Neural cell (in vitro differentiated cells): ENCODE results near the gene ARMC9. TPM values are rescaled to one million over a fixed set of nuclear protein-coding genes. Genes with fewer than 3 reads are reported as not detected.

ENCODE experiments used
- H2AFZ ChIP-seq: fragments of 200-600, 300-800 bp; sonication (generic), shearing (Covaris generic); 2 replicates; pipeline ENCODE4 v1.6.0; 2014; ENCODE audit warnings: low read depth, mild to moderate bottlenecking, antibody characterized with exemption, low read length, moderate library complexity
- H3F3A ChIP-seq: fragments of 200-600 bp; shearing (Covaris generic); 2 replicates; pipeline ENCODE4 v1.6.1; 2016; ENCODE audit warnings: mild to moderate bottlenecking, moderate library complexity, mixed read lengths, antibody characterized with exemption, low read length; ENCODE audit not compliant: insufficient read depth, poor library complexity, severe bottlenecking
- H3K27ac ChIP-seq: fragments of 200-600, 300-800 bp; sonication (generic), shearing (Covaris generic); 2 replicates; pipeline ENCODE4 v1.5.1; 2014; ENCODE audit warnings: mild to moderate bottlenecking, low read length, moderate library complexity
- H3K27me3 ChIP-seq: fragments of 300-800, 200-600 bp; sonication (generic), shearing (Covaris generic); 2 replicates; pipeline ENCODE4 v1.6.0; 2014; ENCODE audit warnings: mild to moderate bottlenecking, low read depth, low read length, moderate library complexity; ENCODE audit not compliant: insufficient read depth
- H3K36me3 ChIP-seq: fragments of 300-800, 200-600 bp; sonication (generic), shearing (Covaris generic); 2 replicates; pipeline ENCODE4 v1.5.1; 2014; ENCODE audit warnings: mild to moderate bottlenecking, antibody characterized with exemption, low read length, moderate library complexity; ENCODE audit not compliant: insufficient read depth
- H3K4me2 ChIP-seq: fragments of 300-800, 200-600 bp; sonication (generic), shearing (Covaris generic); 2 replicates; pipeline ENCODE4 v1.6.0; 2014; ENCODE audit warnings: mild to moderate bottlenecking, low read length
- H3K4me3 ChIP-seq: fragments of 300-800, 200-600 bp; sonication (generic), shearing (Covaris generic); 2 replicates; pipeline ENCODE4 v1.5.1; 2014; ENCODE audit warnings: mild to moderate bottlenecking, low read length, moderate library complexity
- H3K79me2 ChIP-seq: fragments of 200-600 bp; shearing (Covaris generic); replicated peaks from 2 replicates; pipeline ENCODE4 v1.6.0; 2014; ENCODE audit warnings: mild to moderate bottlenecking, low read length, moderate library complexity; ENCODE audit not compliant: insufficient read depth
- H3K9ac ChIP-seq: fragments of 300-800, 200-600 bp; sonication (generic), shearing (Covaris generic); 2 replicates; pipeline ENCODE4 v1.6.1; 2016; ENCODE audit warnings: mild to moderate bottlenecking, low read length, mixed read lengths
- H3K9me2 ChIP-seq: fragments of 200-600 bp; shearing (Covaris generic); 2 replicates; pipeline ENCODE4 v1.6.1; 2016; ENCODE audit warnings: mild to moderate bottlenecking, low read length, mixed read lengths; ENCODE audit not compliant: insufficient read depth
- H3K9me3 ChIP-seq: fragments of 200-600, 300-800 bp; sonication (generic), shearing (Covaris generic); 2 replicates; pipeline ENCODE4 v1.6.1; 2016; ENCODE audit warnings: mild to moderate bottlenecking, mixed run types, low read length, moderate library complexity, mixed read lengths
- H4K20me1 ChIP-seq: fragments of 200-600 bp; shearing (Covaris generic); 2 replicates; pipeline ENCODE4 v1.6.1; 2016; ENCODE audit warnings: mild to moderate bottlenecking, mixed run types; ENCODE audit not compliant: insufficient read depth
- CTCF ChIP-seq: fragments of 450-650 bp; IDR thresholded peaks from 2 replicates; pipeline ENCODE4 v1.5.1; 2014; ENCODE audit warnings: antibody characterized with exemption, mild to moderate bottlenecking, moderate library complexity; ENCODE audit not compliant: poor library complexity, severe bottlenecking
- EP300 ChIP-seq: fragments of 450-650 bp; conservative IDR thresholded peaks from 2 replicates; pipeline ENCODE4 v1.6.1; 2014; ENCODE audit warnings: antibody characterized with exemption, mild to moderate bottlenecking, moderate library complexity; ENCODE audit not compliant: poor library complexity, severe bottlenecking
- EZH2 ChIP-seq: fragments of 200-600, 300-800 bp; shearing (Covaris generic), sonication (generic); IDR thresholded peaks from 2 replicates; pipeline ENCODE4 v1.6.1; 2014; ENCODE audit warnings: antibody characterized with exemption, low read length, borderline replicate concordance, mild to moderate bottlenecking; ENCODE audit not compliant: insufficient read depth, poor library complexity, severe bottlenecking
- MXI1 ChIP-seq: fragments of 450-650 bp; conservative IDR thresholded peaks from 2 replicates; pipeline ENCODE4 v1.6.1; 2014; ENCODE audit warnings: antibody characterized with exemption, mild to moderate bottlenecking; ENCODE audit not compliant: poor library complexity, severe bottlenecking
- POLR2AphosphoS5 ChIP-seq: IDR thresholded peaks from 2 replicates; pipeline ENCODE4 v1.6.1; 2012
- RAD21 ChIP-seq: fragments of 450-650 bp; conservative IDR thresholded peaks from 2 replicates; pipeline ENCODE4 v1.6.1; 2014; ENCODE audit warnings: antibody characterized with exemption, mild to moderate bottlenecking, moderate library complexity
- REST ChIP-seq: IDR thresholded peaks from 2 replicates; pipeline ENCODE4 v1.6.1; 2012; ENCODE audit warnings: borderline replicate concordance
- SMC3 ChIP-seq: fragments of 450-650 bp; conservative IDR thresholded peaks from 2 replicates; pipeline ENCODE4 v1.6.1; 2014; ENCODE audit warnings: antibody characterized with exemption, mild to moderate bottlenecking, moderate library complexity; ENCODE audit not compliant: poor library complexity
- TAF1 ChIP-seq: IDR thresholded peaks from 2 replicates; pipeline ENCODE4 v1.6.1; 2012; ENCODE audit warnings: low read depth
- polyA plus RNA-seq: library from polyadenylated mRNA; depleted of rRNA; stranded (reverse); fragments of >200 nt; gene quantifications from 2 replicates; pipeline ENCODE4 v1.2.3, GENCODE V29; 2014

Gene ARMC9
- polyA plus RNA-seq, 1 donor from 2014 or later = 13.9 TPM

- H3K36me3 ChIP-seq = no peaks in the 10 kb centered on the region
- H3K9me2 ChIP-seq = no peaks in the 10 kb centered on the region
- no peaks in the 10 kb centered on the region for H3K27me3 ChIP-seq
- H3K27ac ChIP-seq = no peak overlapping the region
- H3K79me2 ChIP-seq = no peaks in the 10 kb centered on the region
- H2AFZ ChIP-seq = no peak overlapping the region
- TF ChIP-seq EZH2 = no peak
- no peak overlapping the region for H3K4me2 ChIP-seq
- H4K20me1 ChIP-seq = no peaks in the 10 kb centered on the region
- H3K4me3 ChIP-seq = no peak overlapping the region
- no peaks in the 10 kb centered on the region for H3K9me3 ChIP-seq
- no peaks in the 10 kb centered on the region for H3F3A ChIP-seq
- H3K9ac ChIP-seq = no peak overlapping the region
Observed at GRCh38 chr2:231353469-231353868, 155.0 kb downstream of the ARMC9 start.

GRCh38 chr2:231355508-231356465 lies 157.4 kb downstream of the ARMC9 start:
- Histone ChIP-seq H3K27ac (no peak overlapping the region), H2AFZ (no peak overlapping the region), H3K9me3 (no peaks in the 10 kb centered on the region), H3K9me2 (no peaks in the 10 kb centered on the region), H3K27me3 (no peaks in the 10 kb centered on the region), H3K4me3 (no peak overlapping the region), H3F3A (no peaks in the 10 kb centered on the region), H3K36me3 (no peaks in the 10 kb centered on the region), H3K79me2 (no peaks in the 10 kb centered on the region), H3K4me2 (no peak overlapping the region), H3K9ac (no peak overlapping the region), H4K20me1 (no peaks in the 10 kb centered on the region)
- TF ChIP-seq TAF1 = no peak
- TF ChIP-seq EP300 = no peak
- no peak for TF ChIP-seq RAD21
- no peak for TF ChIP-seq MXI1
- TF ChIP-seq REST = no peak
- TF ChIP-seq EZH2 = no peak
- TF ChIP-seq POLR2AphosphoS5 = no peak
- no peak for TF ChIP-seq CTCF
- TF ChIP-seq SMC3 = no peak
